Spleen (tissue), 7 donors: ENCODE measurements around the gene MGAT5.

Experiments
- POLR2A ChIP-seq, 3 donors: fragments of 450-650 bp; IDR thresholded peaks; one replicate each; pipeline ENCODE4 v1.5.1; 2017; ENCODE audit warnings: antibody characterized with exemption in 3 of 3, mild to moderate bottlenecking in 1 of 3
- POLR2AphosphoS5 ChIP-seq, 3 donors: sonication (generic); formaldehyde crosslinking; IDR thresholded peaks; one replicate each; pipeline ENCODE4 v1.5.1; 2017; ENCODE audit warnings: antibody characterized with exemption in 3 of 3
- TF ChIP-seq, protein P1 (sequence below), 11 experiments: fragments of 200-600 bp in 7 of 11; fragments of 450-650 bp in 4 of 11; sonication (generic) in 4 of 11; IDR thresholded peaks in 8 of 11; conservative IDR thresholded peaks in 3 of 11; 1 replicate in 7 of 11; 2 replicates in 4 of 11; pipeline versions ENCODE4 v1.4.0 to v1.8.0; 2016 to 2021; ENCODE audit warnings: antibody characterized with exemption in 11 of 11, inconsistent platforms in 4 of 11, mild to moderate bottlenecking in 1 of 11
- donor health status: DM: no; HTN: no; CAD: no; lungs with moderate emphysema.
- donor health status: DM: no; HTN: no; CAD: no.
- donor health status: DM: no; HTN: no; CAD: no.

DNA sequence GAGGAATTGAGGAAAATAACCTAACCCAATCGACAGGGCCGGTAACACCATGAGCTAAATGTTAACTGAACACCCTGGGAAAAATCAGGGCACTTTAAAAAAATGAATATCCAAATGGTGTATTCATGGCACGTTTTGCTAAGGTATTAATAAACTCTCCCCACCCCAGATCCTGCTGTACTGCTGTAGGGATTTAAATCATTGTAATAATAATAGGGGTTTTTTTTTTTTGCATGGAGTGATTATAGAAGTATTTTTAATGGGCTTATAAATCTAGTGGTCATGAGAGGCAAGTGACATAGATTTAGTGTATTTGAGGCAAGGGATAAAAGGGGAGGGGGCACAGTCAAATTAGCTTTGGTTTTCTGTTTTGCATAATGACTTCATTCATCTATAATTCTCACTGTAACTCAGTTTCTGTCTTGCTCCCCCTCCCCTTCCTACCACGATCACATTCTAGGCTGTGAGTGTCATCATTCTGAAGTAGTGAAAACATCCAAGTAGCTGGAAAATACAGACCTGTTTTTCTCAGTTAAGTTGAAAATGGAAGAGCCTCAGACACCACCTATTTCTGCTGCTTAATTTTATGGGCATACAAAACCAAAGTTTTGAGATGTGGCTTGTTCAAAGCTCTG lies 18.2 kb upstream of the MGAT5 start:
- TF ChIP-seq, protein P1, sequence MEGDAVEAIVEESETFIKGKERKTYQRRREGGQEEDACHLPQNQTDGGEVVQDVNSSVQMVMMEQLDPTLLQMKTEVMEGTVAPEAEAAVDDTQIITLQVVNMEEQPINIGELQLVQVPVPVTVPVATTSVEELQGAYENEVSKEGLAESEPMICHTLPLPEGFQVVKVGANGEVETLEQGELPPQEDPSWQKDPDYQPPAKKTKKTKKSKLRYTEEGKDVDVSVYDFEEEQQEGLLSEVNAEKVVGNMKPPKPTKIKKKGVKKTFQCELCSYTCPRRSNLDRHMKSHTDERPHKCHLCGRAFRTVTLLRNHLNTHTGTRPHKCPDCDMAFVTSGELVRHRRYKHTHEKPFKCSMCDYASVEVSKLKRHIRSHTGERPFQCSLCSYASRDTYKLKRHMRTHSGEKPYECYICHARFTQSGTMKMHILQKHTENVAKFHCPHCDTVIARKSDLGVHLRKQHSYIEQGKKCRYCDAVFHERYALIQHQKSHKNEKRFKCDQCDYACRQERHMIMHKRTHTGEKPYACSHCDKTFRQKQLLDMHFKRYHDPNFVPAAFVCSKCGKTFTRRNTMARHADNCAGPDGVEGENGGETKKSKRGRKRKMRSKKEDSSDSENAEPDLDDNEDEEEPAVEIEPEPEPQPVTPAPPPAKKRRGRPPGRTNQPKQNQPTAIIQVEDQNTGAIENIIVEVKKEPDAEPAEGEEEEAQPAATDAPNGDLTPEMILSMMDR (IDR thresholded peaks at IDR 0.05 in 8 of 11, conservative IDR thresholded peaks at IDR 0.05 in 3 of 11), result no peak
- TF ChIP-seq POLR2AphosphoS5 (IDR thresholded peaks at IDR 0.05) (no peak), POLR2A (IDR thresholded peaks at IDR 0.05) (no peak)
